ENCODE results near the gene DDX4.
"Not testable (repeated sequence)": the region's sequence is repeated elsewhere in the genome, so short reads cannot be mapped to it uniquely, and the experiment has no call there.

DNA sequence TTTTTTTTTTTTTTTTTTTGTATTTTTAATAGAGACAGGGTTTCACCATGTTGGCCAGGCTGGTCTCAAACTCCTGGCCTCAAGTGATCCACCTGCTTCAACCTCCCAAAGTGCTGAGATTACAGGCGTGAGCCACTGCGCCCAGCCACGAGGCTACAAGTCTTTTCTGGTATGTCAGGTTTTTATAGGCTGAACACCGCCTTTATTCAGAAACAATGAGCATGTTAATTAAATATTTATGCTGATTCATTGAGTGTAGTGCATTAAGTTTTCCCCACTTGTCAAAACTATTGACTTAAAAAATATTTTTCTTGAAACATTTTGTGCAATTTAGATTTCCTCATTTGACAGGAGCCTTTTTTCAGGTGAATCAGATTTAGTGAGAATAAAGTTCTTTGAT is 78.1 kb downstream of the DDX4 start:
- TF ChIP-seq, protein P1, sequence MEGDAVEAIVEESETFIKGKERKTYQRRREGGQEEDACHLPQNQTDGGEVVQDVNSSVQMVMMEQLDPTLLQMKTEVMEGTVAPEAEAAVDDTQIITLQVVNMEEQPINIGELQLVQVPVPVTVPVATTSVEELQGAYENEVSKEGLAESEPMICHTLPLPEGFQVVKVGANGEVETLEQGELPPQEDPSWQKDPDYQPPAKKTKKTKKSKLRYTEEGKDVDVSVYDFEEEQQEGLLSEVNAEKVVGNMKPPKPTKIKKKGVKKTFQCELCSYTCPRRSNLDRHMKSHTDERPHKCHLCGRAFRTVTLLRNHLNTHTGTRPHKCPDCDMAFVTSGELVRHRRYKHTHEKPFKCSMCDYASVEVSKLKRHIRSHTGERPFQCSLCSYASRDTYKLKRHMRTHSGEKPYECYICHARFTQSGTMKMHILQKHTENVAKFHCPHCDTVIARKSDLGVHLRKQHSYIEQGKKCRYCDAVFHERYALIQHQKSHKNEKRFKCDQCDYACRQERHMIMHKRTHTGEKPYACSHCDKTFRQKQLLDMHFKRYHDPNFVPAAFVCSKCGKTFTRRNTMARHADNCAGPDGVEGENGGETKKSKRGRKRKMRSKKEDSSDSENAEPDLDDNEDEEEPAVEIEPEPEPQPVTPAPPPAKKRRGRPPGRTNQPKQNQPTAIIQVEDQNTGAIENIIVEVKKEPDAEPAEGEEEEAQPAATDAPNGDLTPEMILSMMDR (IDR thresholded peaks at IDR 0.05), result not testable (repeated sequence)
- not testable (repeated sequence) for TF ChIP-seq POLR2A (IDR thresholded peaks at IDR 0.05)

All from tibial nerve (tissue), 3 donors.